Measurements from ENCODE around the gene MAP2.

- no peak for TF ChIP-seq CTCF (IDR thresholded peaks at IDR 0.05; ENCODE audit: extremely low read depth in 1 of 2, insufficient read depth in 1 of 2, low read depth in 1 of 2, low read length in 2 of 2)
- TF ChIP-seq MAX (IDR thresholded peaks at IDR 0.05; ENCODE audit: insufficient read depth, insufficient read length): no peak
- TF ChIP-seq POLR2A (IDR thresholded peaks at IDR 0.05; ENCODE audit: low read depth, low read length): no peak
- no peak for TF ChIP-seq POLR2AphosphoS5 (IDR thresholded peaks at IDR 0.05; ENCODE audit: insufficient read depth, low read depth, low read length)
- no peak for TF ChIP-seq EZH2 (IDR thresholded peaks at IDR 0.05; ENCODE audit: borderline replicate concordance, low read depth, low read length, severe bottlenecking)
- TF ChIP-seq MYC (IDR thresholded peaks at IDR 0.05; ENCODE audit: low read depth, low read length): no peak
- TF ChIP-seq FOS (IDR thresholded peaks at IDR 0.05; ENCODE audit: borderline replicate concordance, insufficient read depth, low read length): no peak
- no peak for TF ChIP-seq GATA2 (IDR thresholded peaks at IDR 0.05; ENCODE audit: insufficient read depth, insufficient read length, low read depth, low read length)
Measured at GRCh38 chr2:209376686-209377085, 47.2 kb upstream of the MAP2 start.

Data from endothelial cell of umbilical vein (primary cell).